Mesenchymal stem cell (in vitro differentiated cells and primary cell): ENCODE data around the gene ZFP36. TPM values are rescaled to one million over a fixed set of nuclear protein-coding genes. Genes with fewer than 3 reads are reported as not detected.

ENCODE experiments used
- DNase-seq: peaks from one replicate; pipeline ENCODE4 v3.0.0-alpha.2; 2013
- H2AFZ ChIP-seq: one replicate; pipeline ENCODE4 v1.6.1; 2013; ENCODE audit warnings: low read depth, mild to moderate bottlenecking, control low read depth, inconsistent platforms, low read length, moderate library complexity
- H2AK5ac ChIP-seq: 2 replicates; pipeline ENCODE4 v1.6.1; 2013; ENCODE audit warnings: low read length, moderate library complexity, mild to moderate bottlenecking, inconsistent platforms; ENCODE audit not compliant: severe bottlenecking
- H2BK120ac ChIP-seq: one replicate; pipeline ENCODE4 v1.6.1; 2013; ENCODE audit warnings: low read depth, mild to moderate bottlenecking, inconsistent platforms, low read length, moderate library complexity
- H2BK12ac ChIP-seq, 2 experiments: one replicate each; pipeline ENCODE4 v1.6.1; 2013; ENCODE audit warnings: inconsistent platforms in 2 of 2, low read length in 2 of 2, mild to moderate bottlenecking in 2 of 2, moderate library complexity in 2 of 2, control low read depth in 1 of 2
- H2BK15ac ChIP-seq: one replicate; pipeline ENCODE4 v1.6.1; 2013; ENCODE audit warnings: mild to moderate bottlenecking, low read depth, inconsistent platforms; ENCODE audit not compliant: poor library complexity, severe bottlenecking
- H2BK5ac ChIP-seq: 2 replicates; pipeline ENCODE4 v1.6.1; 2013; ENCODE audit warnings: low read depth, mild to moderate bottlenecking, low read length, control low read depth, inconsistent platforms; ENCODE audit not compliant: poor library complexity, severe bottlenecking
- H3K14ac ChIP-seq, 2 experiments: one replicate each; pipeline ENCODE4 v1.6.1; 2013; ENCODE audit warnings: inconsistent platforms in 2 of 2, low read length in 2 of 2, control low read depth in 1 of 2, mild to moderate bottlenecking in 1 of 2, moderate library complexity in 1 of 2
- H3K18ac ChIP-seq, 2 experiments: one replicate each; pipeline ENCODE4 v1.6.1; 2013; ENCODE audit warnings: inconsistent platforms in 2 of 2, low read length in 2 of 2, control low read depth in 1 of 2, low read depth in 1 of 2, mild to moderate bottlenecking in 1 of 2
- H3K23ac ChIP-seq, 2 experiments: one replicate each; pipeline ENCODE4 v1.6.1; 2013; ENCODE audit warnings: inconsistent platforms in 2 of 2, low read length in 2 of 2, mild to moderate bottlenecking in 2 of 2, moderate library complexity in 2 of 2, control low read depth in 1 of 2
- H3K27ac ChIP-seq: 2 replicates; pipeline ENCODE4 v1.5.1; 2013; ENCODE audit warnings: mild to moderate bottlenecking, moderate library complexity, low read length, control low read depth, inconsistent platforms; ENCODE audit not compliant: poor library complexity, severe bottlenecking
- H3K27me3 ChIP-seq, 2 experiments: 2 replicates each; pipeline versions ENCODE4 v1.6.1 to v1.7.0; 2013; ENCODE audit warnings: low read length in 2 of 2, mild to moderate bottlenecking in 2 of 2, moderate library complexity in 2 of 2, control low read depth in 1 of 2, inconsistent platforms in 1 of 2; ENCODE audit not compliant: control insufficient read depth in 1 of 2, insufficient read depth in 1 of 2
- H3K36me3 ChIP-seq, 2 experiments: 2 replicates each; pipeline versions ENCODE4 v1.6.1 to v1.7.0; 2013; ENCODE audit warnings: low read length in 2 of 2, control low read depth in 1 of 2, inconsistent platforms in 1 of 2, low read depth in 1 of 2, mild to moderate bottlenecking in 1 of 2; ENCODE audit not compliant: insufficient read depth in 2 of 2, control insufficient read depth in 1 of 2
- H3K4ac ChIP-seq, 2 experiments: one replicate each; pipeline ENCODE4 v1.6.1; 2013; ENCODE audit warnings: inconsistent platforms in 2 of 2, low read length in 2 of 2, mild to moderate bottlenecking in 2 of 2, moderate library complexity in 2 of 2, control low read depth in 1 of 2, low read depth in 1 of 2
- H3K4me1 ChIP-seq: 2 replicates; pipeline ENCODE4 v1.6.1; 2013; ENCODE audit warnings: low read depth, low read length, control low read depth; ENCODE audit not compliant: control insufficient read depth, insufficient read depth
- H3K4me2 ChIP-seq: 2 replicates; pipeline ENCODE4 v1.6.1; 2013; ENCODE audit warnings: low read length, mild to moderate bottlenecking, inconsistent platforms; ENCODE audit not compliant: poor library complexity, severe bottlenecking
- H3K4me3 ChIP-seq, 2 experiments: 2 replicates each; pipeline versions ENCODE4 v1.5.1 to v1.7.0; 2013; ENCODE audit warnings: low read length in 2 of 2, mild to moderate bottlenecking in 2 of 2, control low read depth in 1 of 2, low read depth in 1 of 2; ENCODE audit not compliant: insufficient read depth in 1 of 2
- H3K79me1 ChIP-seq: replicated peaks from 2 replicates; pipeline ENCODE4 v1.6.1; 2013; ENCODE audit warnings: mild to moderate bottlenecking, control low read depth, low read length, inconsistent platforms; ENCODE audit not compliant: poor library complexity, severe bottlenecking
- H3K9ac ChIP-seq: 2 replicates; pipeline ENCODE4 v1.7.0; 2013; ENCODE audit warnings: mild to moderate bottlenecking, low read length, moderate library complexity
- H3K9me3 ChIP-seq: 2 replicates; pipeline ENCODE4 v1.7.0; 2013; ENCODE audit warnings: mild to moderate bottlenecking, low read length; ENCODE audit not compliant: control insufficient read depth
- H4K8ac ChIP-seq: one replicate; pipeline ENCODE4 v1.6.1; 2013; ENCODE audit warnings: inconsistent platforms, mild to moderate bottlenecking, low read length, moderate library complexity
- H4K91ac ChIP-seq: one replicate; pipeline ENCODE4 v1.6.1; 2013; ENCODE audit warnings: mild to moderate bottlenecking, low read length, inconsistent platforms
- WGBS: methylation state at CpG from one replicate; pipeline ENCODE4 v1.1.7; 2013; ENCODE audit warnings: mixed read lengths; 5-methylcytosine and 5-hydroxymethylcytosine counted together
- polyA plus RNA-seq, 2 experiments: library from polyadenylated mRNA; stranded (reverse); fragments of 200-250 nt; gene quantifications; one replicate each; pipeline ENCODE4 v1.2.3, GENCODE V29; 2013

The ZFP36 gene, protein sequence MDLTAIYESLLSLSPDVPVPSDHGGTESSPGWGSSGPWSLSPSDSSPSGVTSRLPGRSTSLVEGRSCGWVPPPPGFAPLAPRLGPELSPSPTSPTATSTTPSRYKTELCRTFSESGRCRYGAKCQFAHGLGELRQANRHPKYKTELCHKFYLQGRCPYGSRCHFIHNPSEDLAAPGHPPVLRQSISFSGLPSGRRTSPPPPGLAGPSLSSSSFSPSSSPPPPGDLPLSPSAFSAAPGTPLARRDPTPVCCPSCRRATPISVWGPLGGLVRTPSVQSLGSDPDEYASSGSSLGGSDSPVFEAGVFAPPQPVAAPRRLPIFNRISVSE
- polyA plus RNA-seq (2013, experiment 1 of 2) = 316 TPM
- 290 TPM for polyA plus RNA-seq (2013, experiment 2 of 2)

DNA sequence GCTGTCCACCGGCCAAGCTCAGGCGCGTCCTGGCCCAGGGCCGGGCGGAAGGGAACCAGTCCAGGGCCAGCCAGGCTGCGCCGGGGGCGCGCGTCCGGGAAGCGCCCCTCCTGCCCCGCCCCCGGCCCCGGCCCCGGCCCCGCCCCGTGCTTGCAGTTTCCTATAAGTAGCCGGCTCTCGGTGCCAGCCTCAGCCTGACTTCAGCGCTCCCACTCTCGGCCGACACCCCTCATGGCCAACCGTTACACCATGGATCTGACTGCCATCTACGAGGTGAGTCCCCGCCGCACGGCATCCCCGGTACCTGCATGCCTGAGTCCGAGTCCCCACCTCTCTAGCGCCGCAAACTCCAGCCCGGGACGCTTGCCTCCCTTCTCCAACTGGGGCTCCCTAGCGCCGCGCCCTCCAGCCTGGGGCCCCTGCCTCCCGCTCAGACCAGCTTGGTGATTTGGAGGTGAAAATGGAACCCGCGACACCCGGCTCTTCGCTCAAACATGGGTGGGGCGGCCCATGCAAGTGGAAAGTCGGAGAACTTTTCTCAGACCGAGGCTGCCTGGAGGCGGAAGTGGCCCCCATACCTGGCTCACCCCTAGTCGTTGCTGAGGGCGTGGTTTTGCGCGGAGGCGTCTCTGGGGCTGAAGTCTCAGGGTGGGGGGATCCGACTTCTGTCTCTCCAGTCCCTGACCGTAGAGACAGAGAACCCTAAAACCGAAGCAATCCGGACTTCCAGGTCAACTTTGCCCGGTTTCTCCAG is at the start of gene ZFP36:
ZFP36 (plus strand) TSS at position 192 of the 754 bp plus-strand sequence; CDS start at position 250, 58 bp downstream.
- H3K27ac ChIP-seq = peak within 1 kb of the TSS; percentile 92
- peak within 1 kb of the TSS; percentile 60 for H3K4me2 ChIP-seq
- no peaks in the 10 kb centered on the region for H3K27me3 ChIP-seq
- H3K18ac ChIP-seq = peak within 1 kb of the TSS; percentile 94 to 97
- H3K4ac ChIP-seq = peak within 1 kb of the TSS; percentile 89 to 94
- H3K23ac ChIP-seq = peak within 1 kb of the TSS in 1 of 2 experiments; percentile 91
- H3K14ac ChIP-seq = peak within 1 kb of the TSS in 1 of 2 experiments; percentile 97
- H2BK5ac ChIP-seq = peak within 1 kb of the TSS; percentile 85
- H4K8ac ChIP-seq = peak within 1 kb of the TSS; percentile 85
- no peaks in the 10 kb centered on the region for H3K79me1 ChIP-seq
- H2AK5ac ChIP-seq = peak within 1 kb of the TSS; percentile 61
- H2AFZ ChIP-seq = no peak within 1 kb of the TSS
- H3K9ac ChIP-seq = peak within 1 kb of the TSS; percentile 98
- H3K9me3 ChIP-seq = no peaks in the 10 kb centered on the region
- H2BK12ac ChIP-seq = peak within 1 kb of the TSS; percentile 91 to 96
- WGBS = under 1% methylated on average over 52 of the region's 56 CpGs
- peak within 1 kb of the TSS; percentile 92 for H2BK15ac ChIP-seq
- DNase-seq = peak; percentile 97
- H2BK120ac ChIP-seq = peak within 1 kb of the TSS; percentile 71
- peaks cover 13 to 15% of the 10 kb centered on the region in 2 experiments for H3K36me3 ChIP-seq
- peak within 1 kb of the TSS; percentile 91 for H4K91ac ChIP-seq
- peaks cover 48% of the 10 kb centered on the region for H3K4me1 ChIP-seq
- peak within 1 kb of the TSS; percentile 88 to 95 for H3K4me3 ChIP-seq

DNA sequence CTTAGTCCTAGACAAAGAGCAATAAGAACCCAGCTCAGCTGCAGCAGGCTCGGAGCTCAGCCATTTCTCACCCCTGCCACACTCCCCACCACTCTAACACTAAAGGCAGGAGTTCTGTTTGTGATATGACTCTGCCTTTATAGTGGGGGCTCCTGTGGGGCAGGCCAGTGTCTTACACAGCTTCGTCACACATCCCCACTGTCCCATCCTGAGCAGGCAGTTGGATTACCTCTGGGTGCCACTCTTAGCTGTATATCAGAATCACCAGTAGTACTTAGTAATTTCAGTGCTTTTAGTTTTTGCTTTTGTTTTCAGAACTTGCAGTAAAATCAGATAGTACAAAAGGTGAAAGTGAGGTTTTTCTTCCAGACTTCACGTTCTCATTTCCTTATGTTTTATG is 47.6 kb upstream of the ZFP36 start:
- no peak overlapping the region for H2BK15ac ChIP-seq
- peaks cover 40% of the 10 kb centered on the region for H3K79me1 ChIP-seq
- no peak overlapping the region for H4K91ac ChIP-seq
- no peaks in the 10 kb centered on the region for H3K9me3 ChIP-seq
- H2BK120ac ChIP-seq = no peak overlapping the region
- no peak overlapping the region for H3K23ac ChIP-seq
- H2BK5ac ChIP-seq = no peak overlapping the region
- no peak overlapping the region for H2BK12ac ChIP-seq
- H2AK5ac ChIP-seq = no peak overlapping the region
- DNase-seq = no peak
- no peaks in the 10 kb centered on the region for H3K27me3 ChIP-seq
- WGBS = 100% methylated on average over 1 of the region's 3 CpGs
- no peak overlapping the region for H3K14ac ChIP-seq
- H3K36me3 ChIP-seq = peaks cover 57 to 73% of the 10 kb centered on the region in 2 experiments
- no peak overlapping the region for H3K4me2 ChIP-seq
- no peak overlapping the region for H3K18ac ChIP-seq
- no peak overlapping the region for H2AFZ ChIP-seq
- no peak overlapping the region for H3K27ac ChIP-seq
- H4K8ac ChIP-seq = no peak overlapping the region
- H3K4me1 ChIP-seq = peaks cover 17% of the 10 kb centered on the region
- no peak overlapping the region for H3K9ac ChIP-seq
- no peak overlapping the region for H3K4ac ChIP-seq
- no peak overlapping the region for H3K4me3 ChIP-seq

DNA sequence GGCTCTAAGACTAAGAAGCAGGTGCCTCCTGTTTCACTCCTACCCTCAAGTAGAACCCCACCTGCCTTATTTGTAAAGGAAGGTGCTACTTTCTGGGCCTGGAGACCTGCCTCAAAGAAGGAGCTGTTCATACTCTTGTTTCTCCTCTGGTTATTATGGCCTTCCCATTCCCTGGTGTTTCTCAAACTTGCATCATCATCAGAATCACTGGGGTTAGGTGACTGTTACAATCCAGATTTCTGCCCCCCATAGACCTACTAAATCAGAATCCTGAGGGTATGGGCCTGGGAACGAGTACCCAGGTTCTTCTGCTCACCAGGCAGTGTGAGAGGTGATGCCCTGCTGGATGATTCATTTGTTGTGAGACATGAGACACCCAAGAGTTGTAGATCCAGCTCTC is 46.0 kb upstream of the ZFP36 start:
- no peak overlapping the region for H3K4ac ChIP-seq
- WGBS = 100% methylated on average over 1 of the region's 1 CpG

More for the DNA sequence above, 46.0 kb upstream of the ZFP36 start:
- no peak for DNase-seq
- H2AFZ ChIP-seq = no peak overlapping the region
- H2BK5ac ChIP-seq = no peak overlapping the region
- H3K14ac ChIP-seq = no peak overlapping the region
- no peak overlapping the region for H2BK120ac ChIP-seq
- H3K27me3 ChIP-seq = no peaks in the 10 kb centered on the region
- no peak overlapping the region for H2BK15ac ChIP-seq
- no peak overlapping the region for H4K8ac ChIP-seq
- H3K79me1 ChIP-seq = peaks cover 39% of the 10 kb centered on the region
- no peak overlapping the region for H3K18ac ChIP-seq
- H3K9me3 ChIP-seq = no peaks in the 10 kb centered on the region
- H2AK5ac ChIP-seq = no peak overlapping the region
- H3K9ac ChIP-seq = peak overlapping the region; percentile 37
- H3K4me2 ChIP-seq = no peak overlapping the region
- no peak overlapping the region for H3K27ac ChIP-seq
- H4K91ac ChIP-seq = no peak overlapping the region
- H3K4me1 ChIP-seq = peaks cover 19% of the 10 kb centered on the region
- H2BK12ac ChIP-seq = no peak overlapping the region
- H3K36me3 ChIP-seq = peaks cover 55 to 66% of the 10 kb centered on the region in 2 experiments
- no peak overlapping the region for H3K4me3 ChIP-seq
- H3K23ac ChIP-seq = no peak overlapping the region
